A172 (cell line): ENCODE data around the gene ABLIM2. TPM values are rescaled to one million over a fixed set of nuclear protein-coding genes. Genes with fewer than 3 reads are reported as not detected.
A peak's percentile ranks its signal among the peaks of the same experiment; 100 is the strongest.

ENCODE experiments used
- DNase-seq: peaks from one replicate; pipeline ENCODE4 v3.0.0-alpha.2; 2015; ENCODE audit warnings: low spot score
- total RNA-seq: library from RNA; depleted of rRNA; stranded (reverse); fragments of >200 nt; shearing (Covaris generic); gene quantifications from 2 replicates; pipeline ENCODE4 v1.2.3, GENCODE V29; 2014

Gene ABLIM2
- total RNA-seq, 1 experiment from 2014 or later: 5.1 TPM

GRCh38 chr4:8047837-8048678 is 110.6 kb downstream of the ABLIM2 start:
- no peak for DNase-seq

GRCh38 chr4:8046925-8047541 is 111.6 kb downstream of the ABLIM2 start:
- no peak for DNase-seq

GRCh38 chr4:8045909-8046308 is 112.7 kb downstream of the ABLIM2 start:
- DNase-seq: no peak

- no peak for DNase-seq
These were observed 113.9 kb downstream of the ABLIM2 start for GRCh38 chr4:8044699-8045098.

- no peak for DNase-seq
These were observed 114.4 kb downstream of the ABLIM2 start for GRCh38 chr4:8044244-8044643.

GRCh38 chr4:8043596-8043995 is 115.0 kb downstream of the ABLIM2 start:
- DNase-seq: no peak

GRCh38 chr4:8041868-8042267 is 116.7 kb downstream of the ABLIM2 start:
- no peak for DNase-seq

GRCh38 chr4:8041172-8041571 is 117.4 kb downstream of the ABLIM2 start:
- no peak for DNase-seq

- DNase-seq: no peak
These were observed 118.0 kb downstream of the ABLIM2 start for GRCh38 chr4:8040607-8041006.

GRCh38 chr4:8039853-8040252 is 118.8 kb downstream of the ABLIM2 start:
- DNase-seq: no peak

- DNase-seq: no peak
These were observed 119.3 kb downstream of the ABLIM2 start for GRCh38 chr4:8039290-8039689.

GRCh38 chr4:8038719-8039251 is 119.8 kb downstream of the ABLIM2 start:
- no peak for DNase-seq

- DNase-seq: no peak
These were observed 120.5 kb downstream of the ABLIM2 start for GRCh38 chr4:8038083-8038482.

- no peak for DNase-seq
These were observed 121.4 kb downstream of the ABLIM2 start for GRCh38 chr4:8037150-8037769.

GRCh38 chr4:8035371-8035780 is 123.2 kb downstream of the ABLIM2 start:
- DNase-seq: peak; percentile 87

- DNase-seq: no peak
These were observed 124.6 kb downstream of the ABLIM2 start for GRCh38 chr4:8033829-8034528.

GRCh38 chr4:8033067-8033755 is 125.4 kb downstream of the ABLIM2 start:
- DNase-seq: no peak

- no peak for DNase-seq
These were observed 126.2 kb downstream of the ABLIM2 start for GRCh38 chr4:8032381-8032780.

GRCh38 chr4:8030121-8030781 is 128.4 kb downstream of the ABLIM2 start:
- no peak for DNase-seq

GRCh38 chr4:8029689-8030088 is 128.9 kb downstream of the ABLIM2 start:
- DNase-seq: peak; percentile 82
